Measurements from ENCODE around the gene CDCA7L. TPM values are rescaled to one million over a fixed set of nuclear protein-coding genes. Genes with fewer than 3 reads are reported as not detected.

The CDCA7L gene
- total and polyA plus RNA-seq, 2 of the 4 experiments (the other 2 are of a cell fraction) = 20.4 to 35.0 TPM

DNA sequence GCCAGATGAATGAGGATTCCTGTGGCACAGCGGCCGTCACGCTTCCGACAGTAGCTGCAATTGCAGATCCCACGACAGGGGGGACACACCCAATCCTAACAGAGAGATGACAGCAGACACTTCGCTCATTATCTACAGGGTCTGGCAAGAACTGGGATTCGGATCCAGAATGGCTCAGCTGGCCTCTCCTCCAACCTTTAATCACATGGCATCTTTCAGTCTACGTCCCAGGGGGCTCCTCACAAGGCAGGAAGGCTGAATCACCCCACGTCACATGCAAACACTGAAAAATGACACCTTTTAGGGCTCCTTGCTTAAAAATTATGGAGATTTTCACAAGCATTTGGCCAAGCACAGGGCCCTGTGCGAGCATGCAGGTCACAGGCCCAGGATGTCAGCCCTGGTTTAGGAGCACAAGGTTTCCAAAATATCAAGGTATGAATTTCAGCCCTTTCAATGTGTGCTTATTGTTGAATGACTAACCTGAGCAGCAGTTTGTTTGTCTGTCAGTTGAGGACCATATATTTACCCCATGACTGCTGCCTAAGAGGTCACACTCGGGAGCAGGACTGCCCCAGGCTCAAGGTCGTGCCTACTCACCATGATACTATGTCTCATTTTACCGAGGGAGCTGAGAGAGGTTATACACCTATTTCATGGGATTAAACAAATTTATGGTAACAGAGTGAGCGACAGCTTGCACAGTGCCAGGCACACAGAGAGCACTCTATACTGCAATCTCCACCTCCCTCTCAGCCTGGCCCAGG, 42.5 kb downstream of the CDCA7L start:
- H4K91ac ChIP-seq (ENCODE audit: insufficient read depth, low read depth, low read length) = no peak overlapping the region
- TF ChIP-seq CEBPB (IDR thresholded peaks at IDR 0.05; ENCODE audit: low read depth, low read length) = no peak
- no peak for TF ChIP-seq MAZ (IDR thresholded peaks at IDR 0.05; ENCODE audit: borderline replicate concordance, low read depth, low read length)
- no peak for TF ChIP-seq RAD21 (IDR thresholded peaks at IDR 0.05; ENCODE audit: low read length)
- TF ChIP-seq SMC3 (IDR thresholded peaks at IDR 0.05; ENCODE audit: low read depth, low read length) = no peak
- TF ChIP-seq RCOR1 (IDR thresholded peaks at IDR 0.05; ENCODE audit: insufficient replicate concordance, low read length) = no peak
- TF ChIP-seq NFE2L2 (IDR thresholded peaks at IDR 0.05; ENCODE audit: low read depth, low read length) = no peak
- no peak for TF ChIP-seq POLR2A (IDR thresholded peaks at IDR 0.05; ENCODE audit: low read depth, low read length)
- no peak for TF ChIP-seq BHLHE40 (IDR thresholded peaks at IDR 0.05; ENCODE audit: low read depth, low read length)
- TF ChIP-seq MXI1 (IDR thresholded peaks at IDR 0.05; ENCODE audit: borderline replicate concordance, low read depth, low read length) = no peak
- H2BK5ac ChIP-seq (ENCODE audit: low read depth, low read length, poor library complexity, severe bottlenecking) = no peak overlapping the region
- H2AK5ac ChIP-seq (ENCODE audit: low read depth, low read length) = no peak overlapping the region
- no peak for DNase-seq
- H4K5ac ChIP-seq (ENCODE audit: low read depth, low read length) = no peak overlapping the region
- no peaks in the 10 kb centered on the region for H4K20me1 ChIP-seq (ENCODE audit: insufficient read depth, low read length)
- dilution Hi-C loops (cut with HindIII; ENCODE audit: low sequenced_read_pairs, unreplicated experiment) = no loop called here
- H3K9me1 ChIP-seq (ENCODE audit: insufficient read depth, low read length) = peaks cover 6% of the 10 kb centered on the region; the same call in 1 of the 2 replicates
- peaks cover 12% of the 10 kb centered on the region for H3K4me1 ChIP-seq (ENCODE audit: control insufficient read depth, insufficient read depth, low read length)
- H3K4ac ChIP-seq (ENCODE audit: low read depth, low read length) = no peak overlapping the region
- H2BK20ac ChIP-seq (ENCODE audit: low read depth, low read length) = no peak overlapping the region
- H2BK15ac ChIP-seq (ENCODE audit: low read depth, low read length) = no peak overlapping the region
- no peak overlapping the region for H3K27ac ChIP-seq (ENCODE audit: insufficient read depth, low read length)
- no peak overlapping the region for H3K14ac ChIP-seq (replicated peaks; ENCODE audit: low read depth, low read length)
- ATAC-seq (ENCODE audit: low read depth) = no peak
- intact Hi-C loops (cut with micrococcal nuclease) = no loop called here
- H3K9ac ChIP-seq (ENCODE audit: low read depth, low read length) = no peak overlapping the region
- no peak overlapping the region for H4K8ac ChIP-seq (ENCODE audit: low read depth in 2 of 2, low read length in 2 of 2)
- H3K4me3 ChIP-seq (ENCODE audit: insufficient read depth, low read depth, low read length) = no peak overlapping the region
- in situ Hi-C loops (cut with MboI; ENCODE audit: low sequenced_read_pairs) = no loop called here
- no peaks in the 10 kb centered on the region for H3K27me3 ChIP-seq (ENCODE audit: control insufficient read depth, insufficient read depth, low read length)
- no peaks in the 10 kb centered on the region for H3K79me1 ChIP-seq (ENCODE audit: low read depth in 1 of 2, low read length in 2 of 2)
- POLR2A ChIA-PET (ENCODE audit: unreplicated experiment) = no interaction called here
- H3K4me2 ChIP-seq (ENCODE audit: low read depth, low read length) = no peak overlapping the region
- BruUV-seq (replicated peaks) = no TSS peak
- peaks cover 30% of the 10 kb centered on the region for H3K36me3 ChIP-seq (ENCODE audit: control insufficient read depth, insufficient read depth, low read length)
- CTCF ChIA-PET = no interaction called here
- 88% methylated on average over 9 of the region's 14 CpGs; no CpG with 5 or more reads in 1 of the 2 experiments for WGBS, 2 experiments (ENCODE audit: extremely low coverage in 2 of 2, insufficient read length in 1 of 2)
- H3K9me3 ChIP-seq (ENCODE audit: control insufficient read depth, insufficient read depth, low read length) = no peaks in the 10 kb centered on the region
- no peak overlapping the region for H2AFZ ChIP-seq (replicated peaks; ENCODE audit: low read length, poor library complexity)
- H2AK9ac ChIP-seq (replicated peaks; ENCODE audit: low read depth, low read length, poor library complexity) = no peak overlapping the region
- H3K18ac ChIP-seq (ENCODE audit: low read depth, low read length) = no peak overlapping the region
- H3K23ac ChIP-seq (ENCODE audit: low read depth, low read length) = no peak overlapping the region
- no peak overlapping the region for H2BK120ac ChIP-seq (ENCODE audit: low read depth, low read length)
- no peak overlapping the region for H3K56ac ChIP-seq (ENCODE audit: extremely low read depth, insufficient read depth, low read length)
